Retinal pigment epithelial cell (primary cell): ENCODE results near the gene RGS12.

ENCODE experiments used
- DNase-seq: peaks from one replicate; pipeline ENCODE4 v3.0.0-alpha.2; 2010; ENCODE audit warnings: low read depth
- H3K4me3 ChIP-seq: 2 replicates; pipeline ENCODE4 v1.5.1; 2011; ENCODE audit warnings: mild to moderate bottlenecking, low read length, control low read depth, moderate library complexity
- CTCF ChIP-seq: conservative IDR thresholded peaks from 2 replicates; pipeline ENCODE4 v1.5.1; 2011; ENCODE audit warnings: low read depth, low read length, control low read depth, inconsistent platforms

The RGS12 gene

GRCh38 chr4:3255611-3256186 lies 37.1 kb upstream of the RGS12 start:
- DNase-seq = no peak
- H3K4me3 ChIP-seq = no peak overlapping the region
- TF ChIP-seq CTCF = no peak

GRCh38 chr4:3256230-3257102 lies 36.4 kb upstream of the RGS12 start:
- H3K4me3 ChIP-seq = no peak overlapping the region
- no peak for DNase-seq
- TF ChIP-seq CTCF = no peak

DNA sequence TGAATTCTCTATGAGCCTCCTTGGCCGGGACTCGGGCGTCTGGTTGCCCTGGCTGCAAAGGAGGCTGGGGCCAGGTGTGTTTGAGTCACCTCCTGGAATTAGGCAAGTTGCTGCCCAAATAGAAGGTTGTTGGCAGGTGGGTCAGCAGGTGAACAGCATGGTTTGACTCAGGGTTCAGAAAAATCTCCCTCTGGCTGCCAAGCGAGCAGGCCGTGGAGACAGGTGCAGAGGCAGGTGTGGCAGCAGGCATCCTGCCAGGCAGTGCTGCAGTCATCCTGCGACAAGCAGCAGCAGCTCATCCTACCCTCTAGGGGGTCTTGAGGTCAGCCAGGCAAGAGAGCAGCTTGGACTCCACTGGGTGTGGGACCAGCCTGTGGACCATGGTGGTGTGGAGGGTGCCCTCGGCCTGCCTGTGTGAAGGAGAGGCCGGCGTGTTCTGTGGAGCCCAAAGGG lies 35.7 kb upstream of the RGS12 start:
- DNase-seq = no peak
- H3K4me3 ChIP-seq = no peak overlapping the region
- TF ChIP-seq CTCF = no peak

DNA sequence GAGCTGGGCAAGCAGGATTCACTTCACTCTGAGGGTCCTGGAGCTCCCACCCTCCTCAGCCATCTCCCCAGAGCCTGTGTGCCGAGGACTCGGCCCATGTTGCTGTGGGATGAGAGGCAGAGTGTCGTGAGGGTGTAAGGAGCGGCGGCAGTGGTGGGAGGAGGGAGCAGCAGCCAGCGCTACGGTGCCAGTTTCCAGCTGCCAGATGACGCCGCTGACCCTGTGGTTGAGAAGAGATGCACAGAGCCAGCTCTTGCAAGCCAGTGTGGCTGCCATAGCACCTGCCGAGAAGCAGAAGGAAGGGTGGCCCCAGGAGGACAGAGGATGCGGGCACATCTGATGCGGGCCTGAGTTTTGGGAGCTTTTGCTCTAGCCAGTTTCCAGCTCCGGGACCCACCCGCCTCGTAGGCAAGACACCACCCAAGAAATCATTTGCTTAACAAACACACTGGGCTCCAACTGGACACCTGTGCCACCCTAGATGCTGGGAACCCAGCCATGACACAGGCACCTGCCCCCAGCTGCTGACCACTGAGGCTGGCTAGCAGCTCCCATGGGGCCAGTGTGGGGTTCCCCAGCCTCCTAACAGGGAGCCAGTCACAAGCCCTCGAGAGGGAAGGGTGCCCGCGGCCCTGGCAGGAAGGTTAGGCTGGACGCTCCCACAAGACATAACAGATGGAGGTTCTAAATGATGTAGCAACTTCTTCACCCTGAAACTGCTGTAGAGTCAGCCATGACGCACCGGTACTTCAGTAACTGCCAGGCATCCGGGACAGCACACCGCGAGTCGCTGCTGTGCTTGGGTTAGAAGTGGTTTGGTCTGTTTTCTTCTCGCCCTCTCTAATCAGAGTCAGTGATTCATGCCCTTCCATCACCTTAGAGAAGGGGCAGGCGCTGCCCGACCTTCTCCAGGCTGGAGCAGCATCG lies 35.0 kb upstream of the RGS12 start:
- no peak for DNase-seq
- H3K4me3 ChIP-seq = no peak overlapping the region
- TF ChIP-seq CTCF = no peak

- no peak for TF ChIP-seq CTCF
- H3K4me3 ChIP-seq = no peak overlapping the region
- DNase-seq = no peak
Measured at GRCh38 chr4:3261411-3262207, 31.2 kb upstream of the RGS12 start.
